KMS-11 (cell line): ENCODE data around the gene C10orf67.
"Not testable (repeated sequence)": the region's sequence is repeated elsewhere in the genome, so short reads cannot be mapped to it uniquely, and the experiment has no call there.

ENCODE experiments used
- H2AFZ ChIP-seq: fragments of 200-600 bp; sonication (generic); 2 replicates; pipeline ENCODE4 v1.6.1; 2016; ENCODE audit warnings: antibody characterized with exemption, mixed run types, low read depth
- H3K27ac ChIP-seq: fragments of 200-600 bp; sonication (generic); 2 replicates; pipeline ENCODE4 v1.6.1; 2016; ENCODE audit warnings: mild to moderate bottlenecking, mixed run types
- H3K27me3 ChIP-seq: fragments of 200-600 bp; sonication (generic); 2 replicates; pipeline ENCODE4 v1.6.1; 2017; ENCODE audit warnings: mild to moderate bottlenecking, low read depth, mixed run types, moderate library complexity; ENCODE audit not compliant: insufficient read depth
- H3K36me3 ChIP-seq: fragments of 200-600 bp; sonication (generic); 2 replicates; pipeline ENCODE4 v1.6.1; 2017; ENCODE audit warnings: mild to moderate bottlenecking, mixed run types; ENCODE audit not compliant: insufficient read depth
- H3K4me1 ChIP-seq: fragments of 200-600 bp; sonication (generic); 2 replicates; pipeline ENCODE4 v1.6.1; 2016; ENCODE audit warnings: mild to moderate bottlenecking, low read depth, mixed run types; ENCODE audit not compliant: poor library complexity, severe bottlenecking
- H3K4me2 ChIP-seq: fragments of 200-600 bp; sonication (generic); 2 replicates; pipeline ENCODE4 v1.7.0; 2016; ENCODE audit warnings: mild to moderate bottlenecking, mixed run types
- H3K4me3 ChIP-seq: fragments of 200-600 bp; sonication (generic); IDR thresholded peaks from 2 replicates; pipeline ENCODE4 v1.6.1; 2017; ENCODE audit warnings: low read depth, low read length, mixed read lengths; ENCODE audit not compliant: insufficient read depth
- H3K79me2 ChIP-seq: fragments of 200-600 bp; sonication (generic); 2 replicates; pipeline ENCODE4 v1.6.1; 2016; ENCODE audit warnings: low read depth, mixed run types; ENCODE audit not compliant: insufficient read depth
- H3K9ac ChIP-seq: fragments of 200-600 bp; sonication (generic); 2 replicates; pipeline ENCODE4 v1.6.1; 2016; ENCODE audit warnings: mild to moderate bottlenecking, mixed run types
- H4K20me1 ChIP-seq: fragments of 200-600 bp; sonication (generic); 2 replicates; pipeline ENCODE4 v1.6.1; 2016; ENCODE audit warnings: mild to moderate bottlenecking, mixed run types; ENCODE audit not compliant: insufficient read depth
- CTCF ChIP-seq: fragments of 200-600 bp; sonication (generic); conservative IDR thresholded peaks from 2 replicates; pipeline ENCODE4 v1.6.1; 2017; ENCODE audit warnings: low read depth, mild to moderate bottlenecking, antibody characterized with exemption, low read length, moderate library complexity, mixed read lengths

C10orf67 gene

GRCh38 chr10:23275355-23275754 is 69.2 kb downstream of the C10orf67 start:
- H3K79me2 ChIP-seq: no peaks in the 10 kb centered on the region
- no peaks in the 10 kb centered on the region for H3K4me1 ChIP-seq
- H4K20me1 ChIP-seq: no peaks in the 10 kb centered on the region
- TF ChIP-seq CTCF: no peak
- H3K36me3 ChIP-seq: no peaks in the 10 kb centered on the region
- no peaks in the 10 kb centered on the region for H3K27me3 ChIP-seq
- no peak overlapping the region for H2AFZ ChIP-seq
- H3K9ac ChIP-seq: no peak overlapping the region
- no peak overlapping the region for H3K4me3 ChIP-seq
- H3K4me2 ChIP-seq: no peak overlapping the region
- no peak overlapping the region for H3K27ac ChIP-seq

- H3K4me2 ChIP-seq, H3K27me3 ChIP-seq, H3K36me3 ChIP-seq, H3K27ac ChIP-seq, H2AFZ ChIP-seq, H3K9ac ChIP-seq, H4K20me1 ChIP-seq, H3K79me2 ChIP-seq, H3K4me1 ChIP-seq, H3K4me3 ChIP-seq: not testable (repeated sequence)
These were observed 70.4 kb downstream of the C10orf67 start for GRCh38 chr10:23274179-23274578.

GRCh38 chr10:23270531-23270930 is 74.1 kb downstream of the C10orf67 start:
- Histone ChIP-seq H3K27ac (no peak overlapping the region), H4K20me1 (no peaks in the 10 kb centered on the region), H3K9ac (no peak overlapping the region), H3K79me2 (no peaks in the 10 kb centered on the region), H2AFZ (no peak overlapping the region), H3K27me3 (no peaks in the 10 kb centered on the region), H3K36me3 (no peaks in the 10 kb centered on the region), H3K4me3 (no peak overlapping the region), H3K4me1 (no peaks in the 10 kb centered on the region), H3K4me2 (no peak overlapping the region)
- TF ChIP-seq CTCF: no peak

- Histone ChIP-seq H3K27me3 (no peaks in the 10 kb centered on the region), H3K27ac (no peak overlapping the region), H3K9ac (no peak overlapping the region), H3K4me2 (no peak overlapping the region), H3K79me2 (no peaks in the 10 kb centered on the region), H2AFZ (no peak overlapping the region), H4K20me1 (no peaks in the 10 kb centered on the region), H3K4me3 (no peak overlapping the region), H3K36me3 (no peaks in the 10 kb centered on the region), H3K4me1 (no peaks in the 10 kb centered on the region)
- no peak for TF ChIP-seq CTCF
These were observed 81.0 kb downstream of the C10orf67 start for GRCh38 chr10:23263441-23264164.

GRCh38 chr10:23262928-23263327 is 81.7 kb downstream of the C10orf67 start:
- H3K27me3 ChIP-seq: no peaks in the 10 kb centered on the region
- no peak for TF ChIP-seq CTCF
- H3K79me2 ChIP-seq: no peaks in the 10 kb centered on the region
- H2AFZ ChIP-seq: no peak overlapping the region
- H3K36me3 ChIP-seq: no peaks in the 10 kb centered on the region
- no peak overlapping the region for H3K27ac ChIP-seq
- no peaks in the 10 kb centered on the region for H4K20me1 ChIP-seq
- H3K9ac ChIP-seq: no peak overlapping the region
- no peak overlapping the region for H3K4me3 ChIP-seq
- no peak overlapping the region for H3K4me2 ChIP-seq
- no peaks in the 10 kb centered on the region for H3K4me1 ChIP-seq
